Progenitor cell of endocrine pancreas (in vitro differentiated cells): Measurements from ENCODE around the gene CFAP221. TPM values are rescaled to one million over a fixed set of nuclear protein-coding genes. Genes with fewer than 3 reads are reported as not detected.

Experiments
- DNase-seq: peaks from one replicate; pipeline ENCODE4 v3.0.0; 2021; ENCODE audit warnings: low spot score; ENCODE audit not compliant: unreplicated experiment
- H3K27ac Mint-ChIP-seq: 2 replicates; pipeline ENCODE4 v1.8.0; 2021; ENCODE audit warnings: mild to moderate bottlenecking, moderate library complexity, mixed read lengths
- H3K27me3 Mint-ChIP-seq: 2 replicates; pipeline ENCODE4 v1.8.0; 2021; ENCODE audit warnings: mixed read lengths
- H3K36me3 Mint-ChIP-seq: 2 replicates; pipeline ENCODE4 v1.8.0; 2022; ENCODE audit warnings: mixed read lengths; ENCODE audit not compliant: insufficient read depth
- H3K4me1 Mint-ChIP-seq: 2 replicates; pipeline ENCODE4 v1.8.0; 2021; ENCODE audit warnings: low read depth, mixed read lengths
- H3K4me3 Mint-ChIP-seq: 2 replicates; pipeline ENCODE4 v1.8.0; 2021; ENCODE audit warnings: low read depth, mild to moderate bottlenecking, moderate library complexity, mixed read lengths
- H3K9me3 Mint-ChIP-seq: 2 replicates; pipeline ENCODE4 v1.8.0; 2021; ENCODE audit warnings: low read depth, mixed read lengths
- total RNA-seq: library from RNA; stranded (reverse); gene quantifications from 2 replicates; pipeline ENCODE4 v1.2.1, GENCODE V29; 2021
- TF ChIP-seq, protein P1 (sequence below): fragments of 200-600 bp; sonication (generic); IDR thresholded peaks from one replicate; pipeline ENCODE4 v1.5.0; 2021; ENCODE audit warnings: antibody characterized with exemption, mild to moderate bottlenecking; ENCODE audit not compliant: unreplicated experiment

Gene CFAP221
- total RNA-seq, 1 donor from 2014 or later: 33.0 TPM

DNA sequence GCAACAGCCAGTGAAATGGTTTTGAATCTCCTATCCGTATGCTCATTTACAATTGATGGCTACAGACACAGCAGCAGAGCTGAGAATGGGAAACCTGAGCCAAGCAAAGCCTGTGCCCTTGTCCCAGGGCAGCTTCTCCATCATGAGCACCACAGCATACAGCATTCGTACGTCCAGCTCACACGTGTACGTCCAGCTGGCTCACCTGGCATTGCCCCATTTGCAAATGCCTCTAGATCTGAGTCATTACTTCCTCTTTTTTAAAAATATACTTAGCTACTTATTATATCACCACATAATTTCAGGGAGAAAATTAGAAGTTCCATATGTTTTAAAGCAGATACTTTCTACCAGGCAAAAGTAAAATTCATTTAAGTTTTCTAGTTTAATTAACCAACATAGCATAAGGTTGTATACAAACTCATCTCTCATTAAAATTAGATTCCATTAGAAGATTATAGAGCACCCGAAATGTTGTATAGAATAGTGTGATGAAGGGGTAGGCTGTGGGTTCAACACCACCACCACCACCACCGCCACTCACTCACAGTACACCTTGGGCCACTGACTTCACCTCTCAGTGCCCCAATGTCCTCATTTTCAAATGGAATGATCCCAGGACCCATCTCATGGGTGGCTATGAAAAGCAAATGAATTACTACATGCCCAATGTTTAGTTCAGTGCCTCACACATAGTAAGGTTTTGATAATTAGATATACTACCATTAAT, 103.4 kb downstream of the CFAP221 start:
- Mint-ChIP-seq H3K9me3 (no peaks in the 10 kb centered on the region), H3K27ac (no peak overlapping the region), H3K4me1 (no peaks in the 10 kb centered on the region), H3K36me3 (no peaks in the 10 kb centered on the region), H3K4me3 (no peak overlapping the region), H3K27me3 (no peaks in the 10 kb centered on the region)
- no peak for DNase-seq
- TF ChIP-seq, protein P1, sequence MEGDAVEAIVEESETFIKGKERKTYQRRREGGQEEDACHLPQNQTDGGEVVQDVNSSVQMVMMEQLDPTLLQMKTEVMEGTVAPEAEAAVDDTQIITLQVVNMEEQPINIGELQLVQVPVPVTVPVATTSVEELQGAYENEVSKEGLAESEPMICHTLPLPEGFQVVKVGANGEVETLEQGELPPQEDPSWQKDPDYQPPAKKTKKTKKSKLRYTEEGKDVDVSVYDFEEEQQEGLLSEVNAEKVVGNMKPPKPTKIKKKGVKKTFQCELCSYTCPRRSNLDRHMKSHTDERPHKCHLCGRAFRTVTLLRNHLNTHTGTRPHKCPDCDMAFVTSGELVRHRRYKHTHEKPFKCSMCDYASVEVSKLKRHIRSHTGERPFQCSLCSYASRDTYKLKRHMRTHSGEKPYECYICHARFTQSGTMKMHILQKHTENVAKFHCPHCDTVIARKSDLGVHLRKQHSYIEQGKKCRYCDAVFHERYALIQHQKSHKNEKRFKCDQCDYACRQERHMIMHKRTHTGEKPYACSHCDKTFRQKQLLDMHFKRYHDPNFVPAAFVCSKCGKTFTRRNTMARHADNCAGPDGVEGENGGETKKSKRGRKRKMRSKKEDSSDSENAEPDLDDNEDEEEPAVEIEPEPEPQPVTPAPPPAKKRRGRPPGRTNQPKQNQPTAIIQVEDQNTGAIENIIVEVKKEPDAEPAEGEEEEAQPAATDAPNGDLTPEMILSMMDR: no peak

DNA sequence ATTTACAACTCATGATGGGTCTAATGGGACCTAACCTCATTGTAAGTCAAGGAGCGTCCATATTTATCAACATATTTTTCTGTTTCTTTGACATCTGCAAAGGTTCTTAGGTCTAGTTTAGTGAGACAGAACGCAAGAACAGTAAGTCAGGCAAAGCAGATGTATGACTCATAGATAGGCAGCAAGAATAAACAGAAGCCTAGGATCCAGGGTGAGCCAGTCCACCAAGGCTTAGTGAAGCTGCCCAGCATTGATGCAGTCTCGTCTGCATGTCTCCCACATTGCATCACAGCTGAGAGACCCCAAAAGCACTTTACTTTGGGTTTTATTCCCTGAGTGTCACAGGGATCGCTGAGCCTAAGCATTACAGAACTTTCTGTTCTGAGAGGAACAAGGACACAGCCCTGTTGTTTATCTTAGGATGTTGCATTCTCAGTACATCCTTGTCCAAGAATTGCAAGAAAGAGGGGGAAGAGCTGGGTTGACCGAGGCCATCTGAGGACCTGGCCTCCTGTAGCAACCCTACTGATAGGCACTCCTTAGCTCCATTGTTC, 105.2 kb downstream of the CFAP221 start:
- no peak overlapping the region for H3K4me3 Mint-ChIP-seq
- H3K9me3 Mint-ChIP-seq: no peaks in the 10 kb centered on the region
- no peaks in the 10 kb centered on the region for H3K27me3 Mint-ChIP-seq
- H3K36me3 Mint-ChIP-seq: no peaks in the 10 kb centered on the region
- DNase-seq: no peak
- H3K27ac Mint-ChIP-seq: no peak overlapping the region
- TF ChIP-seq, protein P1: no peak
- H3K4me1 Mint-ChIP-seq: no peaks in the 10 kb centered on the region

DNA sequence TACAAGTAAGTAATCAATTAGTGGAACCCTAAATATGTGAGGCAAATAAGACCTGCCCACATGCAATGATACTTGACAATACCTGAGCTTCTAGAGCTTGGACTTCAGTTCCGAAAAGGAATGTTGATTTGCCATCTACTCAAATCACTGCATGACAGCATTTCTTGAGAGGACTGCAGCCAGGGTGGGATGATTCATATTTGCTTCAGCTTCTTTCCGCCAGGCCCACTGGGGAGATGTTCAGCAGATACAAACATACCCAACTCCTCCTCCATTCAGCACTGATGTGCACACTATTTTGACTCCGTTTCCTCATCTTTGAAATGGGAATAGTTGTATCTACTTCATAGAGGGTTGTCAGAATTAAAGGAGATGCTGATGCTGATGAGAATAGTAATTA, 106.0 kb downstream of the CFAP221 start:
- Mint-ChIP-seq H3K9me3 (no peaks in the 10 kb centered on the region), H3K4me3 (no peak overlapping the region), H3K36me3 (no peaks in the 10 kb centered on the region), H3K4me1 (no peaks in the 10 kb centered on the region), H3K27ac (no peak overlapping the region), H3K27me3 (no peaks in the 10 kb centered on the region)
- DNase-seq: no peak
- TF ChIP-seq, protein P1: no peak

DNA sequence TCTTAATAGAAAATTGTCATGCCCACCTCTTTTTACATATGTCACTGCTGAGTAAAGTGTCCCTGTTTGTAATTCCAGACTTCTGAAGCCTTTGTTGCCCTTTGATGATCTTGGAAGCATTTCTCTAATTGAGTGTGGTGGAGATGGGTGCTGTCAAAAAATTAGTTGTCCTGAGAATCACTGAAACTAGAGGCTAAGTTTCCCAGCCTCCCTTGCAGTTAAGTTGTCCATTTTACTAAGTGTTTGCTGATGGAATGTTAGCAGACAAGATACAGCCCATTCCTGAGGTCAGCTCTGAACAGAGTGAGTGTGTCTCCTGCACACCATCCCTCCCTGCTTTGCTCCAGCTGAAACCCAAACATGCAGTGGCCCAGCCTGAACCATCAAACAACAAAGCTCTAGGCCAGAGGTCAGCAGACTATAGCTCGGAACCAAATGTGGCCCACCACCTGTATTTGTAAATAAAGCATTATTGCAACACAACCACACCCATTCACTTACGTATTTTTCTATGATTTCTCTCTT, 106.7 kb downstream of the CFAP221 start:
- no peak for DNase-seq
- Mint-ChIP-seq H3K27ac (no peak overlapping the region), H3K9me3 (no peaks in the 10 kb centered on the region), H3K4me3 (no peak overlapping the region), H3K27me3 (no peaks in the 10 kb centered on the region), H3K36me3 (no peaks in the 10 kb centered on the region), H3K4me1 (no peaks in the 10 kb centered on the region)
- TF ChIP-seq, protein P1: no peak

DNA sequence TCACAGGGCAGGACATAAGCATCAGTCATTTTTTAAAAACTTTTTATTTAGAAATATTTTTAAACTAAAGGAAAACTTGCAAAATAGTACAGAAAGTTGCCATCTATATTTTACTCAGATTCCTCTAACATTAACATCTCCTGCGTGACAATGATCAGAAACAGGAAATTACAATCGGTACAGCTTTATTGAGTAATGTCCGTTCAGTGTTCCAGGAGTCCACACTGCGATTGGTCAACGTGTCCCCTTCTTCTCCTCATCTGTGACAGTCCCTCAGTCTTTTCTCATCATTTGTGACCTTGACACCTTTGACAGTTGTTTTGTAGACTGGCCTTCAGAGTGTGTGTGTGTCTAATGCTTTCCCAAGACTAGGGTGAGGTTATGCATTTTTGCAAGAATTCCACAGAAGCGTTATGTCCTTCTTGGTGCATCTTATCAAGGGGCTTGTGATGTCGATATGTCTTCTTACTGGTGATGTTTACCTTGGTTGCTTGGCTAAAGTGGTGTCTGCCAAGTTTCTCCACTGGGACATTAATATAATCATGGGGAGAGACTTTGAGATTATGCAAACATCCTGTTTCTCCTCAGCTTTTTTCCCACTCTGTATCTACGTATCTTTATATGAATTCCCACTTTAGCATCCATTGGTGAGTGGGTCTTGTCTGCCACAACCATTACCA, 113.4 kb downstream of the CFAP221 start:
- no peak overlapping the region for H3K4me3 Mint-ChIP-seq
- H3K9me3 Mint-ChIP-seq: no peaks in the 10 kb centered on the region
- H3K27me3 Mint-ChIP-seq: no peaks in the 10 kb centered on the region
- H3K4me1 Mint-ChIP-seq: peaks cover 2% of the 10 kb centered on the region
- TF ChIP-seq, protein P1: no peak
- H3K36me3 Mint-ChIP-seq: peaks cover 2% of the 10 kb centered on the region
- no peak overlapping the region for H3K27ac Mint-ChIP-seq
- DNase-seq: no peak
